Thoracic aorta (tissue), 2 donors: Measurements from ENCODE around the gene CDC7. TPM values are rescaled to one million over a fixed set of nuclear protein-coding genes. Genes with fewer than 3 reads are reported as not detected.

ENCODE experiments used
- ATAC-seq: fragments of 150-250 bp; one replicate; pipeline ENCODE4 v1.8.0; 2017; ENCODE audit warnings: low read depth; ENCODE audit not compliant: insufficient number of reproducible peaks, low FRiP score
- DNase-seq: peaks from one replicate; pipeline ENCODE4 v3.0.0-alpha.2; 2020; ENCODE audit warnings: low spot score
- H3K27ac ChIP-seq, 2 donors: fragments of 200-600 bp; sonication (generic); 1 replicate in 1 of 2; 2 replicates in 1 of 2; pipeline ENCODE4 v1.5.1; 2016; ENCODE audit warnings: mild to moderate bottlenecking in 2 of 2, moderate library complexity in 2 of 2
- H3K27me3 ChIP-seq: fragments of 200-600 bp; sonication (generic); replicated peaks from 2 replicates; pipeline ENCODE4 v1.6.0; 2016; ENCODE audit warnings: mild to moderate bottlenecking; ENCODE audit not compliant: insufficient read depth
- H3K36me3 ChIP-seq: fragments of 200-600 bp; sonication (generic); one replicate; pipeline ENCODE4 v1.5.1; 2016
- H3K4me1 ChIP-seq, 2 donors: fragments of 200-600 bp; sonication (generic); 1 replicate in 1 of 2; 2 replicates in 1 of 2; pipeline versions ENCODE4 v1.5.1 to v1.6.0; 2016; ENCODE audit warnings: low read depth in 2 of 2, mild to moderate bottlenecking in 1 of 2; ENCODE audit not compliant: control insufficient read depth in 1 of 2
- H3K4me3 ChIP-seq: fragments of 200-600 bp; sonication (generic); 2 replicates; pipeline ENCODE4 v1.5.1; 2016; ENCODE audit warnings: mild to moderate bottlenecking
- H3K9me3 ChIP-seq: fragments of 200-600 bp; sonication (generic); 2 replicates; pipeline ENCODE4 v1.5.1; 2016
- total RNA-seq, 2 donors: library from RNA; depleted of rRNA; stranded (reverse); fragments of >200 nt; gene quantifications; one replicate each; pipeline versions ENCODE4 v1.1.0 to v1.2.3, GENCODE V29; 2016
- TF ChIP-seq, protein P1 (sequence below): fragments of 200-600 bp; sonication (generic); IDR thresholded peaks from one replicate; pipeline ENCODE4 v1.5.1; 2019; ENCODE audit warnings: antibody characterized with exemption

The CDC7 gene
- total RNA-seq, 2 donors from 2014 or later, result 0.14 to 2.1 TPM

DNA sequence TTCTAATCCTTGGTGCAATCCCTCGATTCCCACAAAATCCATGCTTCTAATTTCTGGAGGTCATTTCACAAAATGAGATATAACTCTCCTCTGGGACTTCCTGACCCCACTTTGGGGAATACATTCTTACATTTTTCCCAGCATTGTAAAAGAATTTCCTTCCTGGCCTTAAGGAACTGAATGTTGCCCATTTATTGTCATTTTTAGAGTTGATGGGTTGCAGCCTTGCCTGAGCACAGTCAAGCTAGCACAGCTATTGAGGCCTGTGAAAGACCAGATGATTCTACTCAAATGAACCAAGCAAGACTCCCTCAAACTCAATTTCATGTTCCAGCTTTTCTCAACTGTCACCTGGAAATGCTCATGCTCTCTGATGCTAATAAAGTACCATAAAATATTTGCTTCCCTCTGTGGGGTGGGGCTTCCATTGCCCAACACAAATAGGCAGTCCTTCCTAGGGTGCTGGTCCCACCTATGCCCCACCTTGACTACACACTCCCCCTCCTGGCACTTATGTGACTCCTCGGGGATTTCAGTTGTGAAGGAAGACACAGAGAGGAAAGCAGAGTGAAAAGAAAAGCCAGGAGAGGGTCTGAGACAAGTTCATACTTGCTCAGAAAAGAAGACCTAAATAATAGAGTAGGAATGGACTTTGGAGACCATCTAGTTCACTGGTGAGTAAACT is 24.0 kb upstream of the CDC7 start:
- no peaks in the 10 kb centered on the region for H3K9me3 ChIP-seq
- ATAC-seq (no peak), DNase-seq (no peak)
- no peaks in the 10 kb centered on the region for H3K36me3 ChIP-seq
- TF ChIP-seq, protein P1, sequence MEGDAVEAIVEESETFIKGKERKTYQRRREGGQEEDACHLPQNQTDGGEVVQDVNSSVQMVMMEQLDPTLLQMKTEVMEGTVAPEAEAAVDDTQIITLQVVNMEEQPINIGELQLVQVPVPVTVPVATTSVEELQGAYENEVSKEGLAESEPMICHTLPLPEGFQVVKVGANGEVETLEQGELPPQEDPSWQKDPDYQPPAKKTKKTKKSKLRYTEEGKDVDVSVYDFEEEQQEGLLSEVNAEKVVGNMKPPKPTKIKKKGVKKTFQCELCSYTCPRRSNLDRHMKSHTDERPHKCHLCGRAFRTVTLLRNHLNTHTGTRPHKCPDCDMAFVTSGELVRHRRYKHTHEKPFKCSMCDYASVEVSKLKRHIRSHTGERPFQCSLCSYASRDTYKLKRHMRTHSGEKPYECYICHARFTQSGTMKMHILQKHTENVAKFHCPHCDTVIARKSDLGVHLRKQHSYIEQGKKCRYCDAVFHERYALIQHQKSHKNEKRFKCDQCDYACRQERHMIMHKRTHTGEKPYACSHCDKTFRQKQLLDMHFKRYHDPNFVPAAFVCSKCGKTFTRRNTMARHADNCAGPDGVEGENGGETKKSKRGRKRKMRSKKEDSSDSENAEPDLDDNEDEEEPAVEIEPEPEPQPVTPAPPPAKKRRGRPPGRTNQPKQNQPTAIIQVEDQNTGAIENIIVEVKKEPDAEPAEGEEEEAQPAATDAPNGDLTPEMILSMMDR, result no peak
- H3K27ac ChIP-seq, result no peak overlapping the region
- no peaks in the 10 kb centered on the region for H3K27me3 ChIP-seq
- H3K4me1 ChIP-seq, result no peaks in the 10 kb centered on the region
- no peak overlapping the region for H3K4me3 ChIP-seq

DNA sequence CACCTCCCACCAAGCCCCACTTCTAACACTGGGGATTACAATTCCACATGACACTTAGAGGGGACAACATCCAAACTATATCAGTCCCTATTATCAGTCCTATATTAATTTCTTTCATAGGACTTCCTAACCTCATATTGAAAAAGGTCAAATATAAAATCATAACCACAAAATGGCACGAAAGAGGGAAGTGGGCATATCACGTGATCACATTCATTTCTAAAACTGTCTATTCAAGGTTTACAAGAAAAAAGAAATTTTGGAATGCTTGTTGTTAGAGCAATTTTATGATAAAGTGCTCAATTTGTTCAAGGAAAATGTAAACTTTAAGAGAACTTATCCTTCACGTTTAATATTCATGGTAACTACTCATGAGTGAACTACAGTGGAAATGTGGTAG is 13.2 kb upstream of the CDC7 start:
- ATAC-seq, result no peak

DNA sequence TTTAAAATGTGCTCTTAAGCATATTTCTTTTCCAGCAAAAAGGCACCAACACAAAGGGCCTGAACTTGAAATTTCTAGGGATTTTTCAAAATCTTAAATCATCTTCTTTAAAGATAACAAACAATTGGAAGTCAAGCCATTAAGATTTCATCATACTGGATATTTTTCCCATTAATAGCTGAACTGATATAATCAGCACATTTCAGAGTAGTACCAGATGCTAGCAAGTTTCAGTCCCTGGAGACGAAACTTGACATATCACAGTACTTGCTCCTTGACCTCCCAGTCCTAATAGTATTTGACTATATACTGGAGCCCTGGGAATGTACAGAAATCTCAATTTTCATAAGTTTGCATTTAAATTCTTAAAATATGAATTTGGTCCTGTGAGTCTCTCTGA is 10.2 kb upstream of the CDC7 start:
- no peaks in the 10 kb centered on the region for H3K4me1 ChIP-seq
- DNase-seq (no peak), ATAC-seq (no peak)
- H3K36me3 ChIP-seq, result no peaks in the 10 kb centered on the region
- no peak overlapping the region for H3K4me3 ChIP-seq
- no peak overlapping the region for H3K27ac ChIP-seq
- no peaks in the 10 kb centered on the region for H3K9me3 ChIP-seq
- TF ChIP-seq, protein P1, result no peak
- no peaks in the 10 kb centered on the region for H3K27me3 ChIP-seq

More for the DNA sequence above, 13.2 kb upstream of the CDC7 start:
- Histone ChIP-seq H3K27me3 (no peaks in the 10 kb centered on the region), H3K4me3 (no peak overlapping the region), H3K27ac (no peak overlapping the region), H3K9me3 (no peaks in the 10 kb centered on the region), H3K4me1 (no peaks in the 10 kb centered on the region), H3K36me3 (no peaks in the 10 kb centered on the region)
- DNase-seq, result no peak
- TF ChIP-seq, protein P1, result no peak

DNA sequence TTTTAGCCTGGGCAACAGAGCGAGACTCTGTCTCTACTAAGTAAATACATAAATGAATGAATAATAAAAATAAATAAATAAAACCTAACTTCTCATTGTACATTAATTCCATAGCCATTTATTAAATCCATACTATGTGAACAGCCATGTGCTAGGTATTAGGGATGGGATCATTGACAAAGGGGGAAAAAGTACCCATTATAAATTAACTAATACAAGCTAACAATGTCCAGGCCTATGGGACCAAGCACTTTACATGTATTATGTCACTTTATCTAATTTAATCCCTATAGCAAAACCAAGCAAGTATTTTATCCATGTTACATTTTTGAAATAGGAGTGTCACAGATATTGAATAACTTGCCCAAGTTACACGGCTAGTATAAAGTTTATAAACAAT is 2.6 kb upstream of the CDC7 start:
- H3K4me3 ChIP-seq, result no peak overlapping the region
- no peak for DNase-seq
- H3K27ac ChIP-seq, result no peak overlapping the region
- H3K4me1 ChIP-seq, result peaks cover 6 to 10% of the 10 kb centered on the region in 2 donors
- ATAC-seq, result no peak
- H3K27me3 ChIP-seq, result no peaks in the 10 kb centered on the region
- H3K9me3 ChIP-seq, result no peaks in the 10 kb centered on the region
- no peaks in the 10 kb centered on the region for H3K36me3 ChIP-seq
- TF ChIP-seq, protein P1, result no peak

DNA sequence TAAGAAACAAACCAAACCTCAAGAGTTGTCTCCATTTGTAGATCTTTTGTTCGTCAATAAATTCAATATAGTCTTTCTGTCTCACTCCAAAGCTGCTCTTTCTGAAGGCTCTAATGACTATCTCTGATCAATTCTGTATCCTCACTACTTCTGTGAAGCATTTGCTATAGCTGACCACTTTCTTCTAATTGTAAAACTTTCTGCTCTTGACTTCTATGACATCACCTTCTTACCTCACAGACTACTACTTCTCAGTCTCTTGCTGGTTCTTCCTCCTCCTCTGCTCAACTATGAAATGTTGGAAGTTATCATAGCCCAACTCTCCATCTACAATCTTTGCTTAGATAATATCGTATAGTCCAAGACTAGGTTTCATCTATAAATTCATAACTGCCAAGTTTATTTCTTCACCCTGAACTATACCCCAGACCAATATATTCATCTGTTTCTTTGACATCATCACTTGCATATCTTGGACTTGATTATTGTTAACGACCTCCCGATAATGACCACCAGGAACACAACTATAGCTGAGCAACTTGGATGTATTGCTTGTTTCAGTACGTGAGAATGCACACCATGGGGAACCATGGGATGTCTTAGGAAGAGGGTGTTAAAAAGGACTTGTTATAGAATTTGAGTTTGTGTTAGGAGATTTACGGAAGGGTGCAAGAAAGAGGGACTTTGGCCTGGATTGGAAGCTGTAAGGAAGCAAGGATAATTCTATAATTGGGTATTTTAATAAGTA is 2.0 kb upstream of the CDC7 start:
- no peaks in the 10 kb centered on the region for H3K27me3 ChIP-seq
- H3K27ac ChIP-seq, result no peak overlapping the region
- no peak for DNase-seq
- no peak for ATAC-seq
- no peaks in the 10 kb centered on the region for H3K36me3 ChIP-seq
- no peak overlapping the region for H3K4me3 ChIP-seq
- TF ChIP-seq, protein P1, result no peak
- no peaks in the 10 kb centered on the region for H3K9me3 ChIP-seq
- peaks cover 6 to 10% of the 10 kb centered on the region in 2 donors for H3K4me1 ChIP-seq
